ENCODE measurements around the gene AKR1D1.
A peak's percentile ranks its signal among the peaks of the same experiment; 100 is the strongest.

Gene AKR1D1

GRCh38 chr7:138095972-138096935 lies 20.0 kb downstream of the AKR1D1 start:
- H3K9me3 ChIP-seq (ENCODE audit: severe bottlenecking): no peaks in the 10 kb centered on the region
- H3K27ac ChIP-seq: no peak overlapping the region
- no peak overlapping the region for H3K4me3 ChIP-seq (ENCODE audit: low read depth, low read length)
- DNase-seq: no peak
- H3K36me3 ChIP-seq: no peaks in the 10 kb centered on the region
- no peaks in the 10 kb centered on the region for H3K27me3 ChIP-seq (ENCODE audit: insufficient read depth, low read depth, severe bottlenecking)
- TF ChIP-seq CTCF (IDR thresholded peaks at IDR 0.05; ENCODE audit: low read depth, low read length): no peak

- DNase-seq: peak; percentile 44
- Histone ChIP-seq H3K9me3 (ENCODE audit: severe bottlenecking) (no peaks in the 10 kb centered on the region), H3K36me3 (no peaks in the 10 kb centered on the region), H3K4me3 (ENCODE audit: low read depth, low read length) (no peak overlapping the region), H3K27me3 (ENCODE audit: insufficient read depth, low read depth, severe bottlenecking) (no peaks in the 10 kb centered on the region), H3K27ac (no peak overlapping the region)
- peak; percentile 41; the same call in 1 of the 2 replicates for TF ChIP-seq CTCF (IDR thresholded peaks at IDR 0.05; ENCODE audit: low read depth, low read length)
These were observed 20.9 kb downstream of the AKR1D1 start for GRCh38 chr7:138097064-138097741.

GRCh38 chr7:138099813-138100212 lies 23.6 kb downstream of the AKR1D1 start:
- no peak for TF ChIP-seq CTCF (IDR thresholded peaks at IDR 0.05; ENCODE audit: low read depth, low read length)

GRCh38 chr7:138105221-138105620 lies 29.0 kb downstream of the AKR1D1 start:
- TF ChIP-seq CTCF (IDR thresholded peaks at IDR 0.05; ENCODE audit: low read depth, low read length): no peak

More at GRCh38 chr7:138099813-138100212, 23.6 kb downstream of the AKR1D1 start:
- no peak overlapping the region for H3K27ac ChIP-seq
- no peak overlapping the region for H3K4me3 ChIP-seq (ENCODE audit: low read depth, low read length)
- no peaks in the 10 kb centered on the region for H3K9me3 ChIP-seq (ENCODE audit: severe bottlenecking)
- DNase-seq: no peak
- H3K27me3 ChIP-seq (ENCODE audit: insufficient read depth, low read depth, severe bottlenecking): no peaks in the 10 kb centered on the region
- H3K36me3 ChIP-seq: no peaks in the 10 kb centered on the region

GRCh38 chr7:138115047-138115446 lies 38.8 kb downstream of the AKR1D1 start:
- H3K9me3 ChIP-seq (ENCODE audit: severe bottlenecking): no peaks in the 10 kb centered on the region
- no peaks in the 10 kb centered on the region for H3K27me3 ChIP-seq (ENCODE audit: insufficient read depth, low read depth, severe bottlenecking)
- no peak overlapping the region for H3K27ac ChIP-seq
- H3K4me3 ChIP-seq (ENCODE audit: low read depth, low read length): no peak overlapping the region
- TF ChIP-seq CTCF (IDR thresholded peaks at IDR 0.05; ENCODE audit: low read depth, low read length): no peak
- no peak for DNase-seq
- no peaks in the 10 kb centered on the region for H3K36me3 ChIP-seq

More at GRCh38 chr7:138105221-138105620, 29.0 kb downstream of the AKR1D1 start:
- Histone ChIP-seq H3K4me3 (ENCODE audit: low read depth, low read length) (no peak overlapping the region), H3K27ac (no peak overlapping the region), H3K36me3 (no peaks in the 10 kb centered on the region), H3K27me3 (ENCODE audit: insufficient read depth, low read depth, severe bottlenecking) (no peaks in the 10 kb centered on the region), H3K9me3 (ENCODE audit: severe bottlenecking) (no peaks in the 10 kb centered on the region)
- DNase-seq: no peak
